Measurements from ENCODE around the gene ADAMTS3.

DNA sequence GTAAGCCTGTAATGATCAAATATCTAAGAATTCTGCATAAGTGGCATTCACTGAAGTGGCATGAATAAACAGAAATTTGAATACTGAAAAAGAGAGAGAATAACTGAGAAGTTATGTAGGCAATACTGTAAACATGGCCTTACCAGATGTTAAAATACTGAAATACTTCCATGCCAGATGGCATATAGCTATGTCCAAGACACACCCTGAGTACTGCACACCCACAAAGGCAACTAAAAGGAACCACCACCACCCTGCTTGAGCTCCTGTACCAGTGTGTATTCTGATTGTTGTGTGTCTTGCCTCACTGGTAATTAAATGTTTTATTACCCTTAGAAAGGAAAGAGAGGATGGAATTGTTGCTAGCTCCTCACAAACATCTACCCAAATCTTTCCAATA lies 192.1 kb downstream of the ADAMTS3 start:
- TF ChIP-seq, protein P1, sequence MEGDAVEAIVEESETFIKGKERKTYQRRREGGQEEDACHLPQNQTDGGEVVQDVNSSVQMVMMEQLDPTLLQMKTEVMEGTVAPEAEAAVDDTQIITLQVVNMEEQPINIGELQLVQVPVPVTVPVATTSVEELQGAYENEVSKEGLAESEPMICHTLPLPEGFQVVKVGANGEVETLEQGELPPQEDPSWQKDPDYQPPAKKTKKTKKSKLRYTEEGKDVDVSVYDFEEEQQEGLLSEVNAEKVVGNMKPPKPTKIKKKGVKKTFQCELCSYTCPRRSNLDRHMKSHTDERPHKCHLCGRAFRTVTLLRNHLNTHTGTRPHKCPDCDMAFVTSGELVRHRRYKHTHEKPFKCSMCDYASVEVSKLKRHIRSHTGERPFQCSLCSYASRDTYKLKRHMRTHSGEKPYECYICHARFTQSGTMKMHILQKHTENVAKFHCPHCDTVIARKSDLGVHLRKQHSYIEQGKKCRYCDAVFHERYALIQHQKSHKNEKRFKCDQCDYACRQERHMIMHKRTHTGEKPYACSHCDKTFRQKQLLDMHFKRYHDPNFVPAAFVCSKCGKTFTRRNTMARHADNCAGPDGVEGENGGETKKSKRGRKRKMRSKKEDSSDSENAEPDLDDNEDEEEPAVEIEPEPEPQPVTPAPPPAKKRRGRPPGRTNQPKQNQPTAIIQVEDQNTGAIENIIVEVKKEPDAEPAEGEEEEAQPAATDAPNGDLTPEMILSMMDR (IDR thresholded peaks at IDR 0.05), result no peak
- TF ChIP-seq POLR2A (IDR thresholded peaks at IDR 0.05) (no peak), POLR2AphosphoS5 (IDR thresholded peaks at IDR 0.05) (no peak)

Measured in stomach (tissue), 4 donors.